ENCODE data around the gene NDST3. TPM values are rescaled to one million over a fixed set of nuclear protein-coding genes. Genes with fewer than 3 reads are reported as not detected.

The NDST3 gene
- total and polyA plus RNA-seq, 5 donors from 2014 or later = not detected

DNA sequence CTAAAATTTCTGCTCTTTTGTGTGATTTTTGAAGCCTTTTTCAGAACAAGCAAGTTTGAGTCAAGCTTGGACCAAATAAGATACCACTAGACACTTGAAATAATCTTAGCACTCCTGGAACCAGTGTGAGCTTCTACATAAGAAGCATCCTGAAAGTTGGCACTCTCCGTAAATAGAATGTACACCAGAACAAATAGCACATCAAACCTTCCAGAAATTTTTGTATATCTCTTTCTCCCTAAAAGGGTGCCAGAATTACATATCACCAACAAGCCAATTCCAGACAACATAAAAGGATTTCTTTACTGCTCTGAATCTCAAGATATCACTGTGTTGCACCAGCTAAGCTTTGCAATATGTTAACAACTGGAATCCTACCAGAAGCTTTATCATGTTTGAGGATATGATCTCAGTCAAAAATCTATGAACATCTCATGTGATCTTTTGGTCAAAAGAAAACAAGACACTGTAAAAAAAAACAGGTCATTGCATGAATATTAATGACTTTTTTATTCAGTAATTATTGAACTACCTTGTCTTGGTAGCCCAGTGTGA, 201.4 kb downstream of the NDST3 start:
- no peaks in the 10 kb centered on the region for H3K4me1 Mint-ChIP-seq
- peaks cover 12% of the 10 kb centered on the region for H3K27me3 Mint-ChIP-seq
- no peaks in the 10 kb centered on the region for H3K36me3 ChIP-seq (ENCODE audit: control insufficient read depth, insufficient read depth, low read length)
- H3K36me3 Mint-ChIP-seq = no peaks in the 10 kb centered on the region
- H3K4me3 Mint-ChIP-seq = no peak overlapping the region
- no peak for DNase-seq
- H3K27ac ChIP-seq (ENCODE audit: insufficient read depth, low read length, poor library complexity, severe bottlenecking) = no peak overlapping the region
- H3K4me3 ChIP-seq (ENCODE audit: low read depth, low read length) = no peak overlapping the region
- ATAC-seq (ENCODE audit: low read depth in 2 of 2) = no peak
- H3K9me3 Mint-ChIP-seq = no peaks in the 10 kb centered on the region
- H3K27me3 ChIP-seq (ENCODE audit: control insufficient read depth, insufficient read depth, low read length) = no peaks in the 10 kb centered on the region
- H3K9me3 ChIP-seq (ENCODE audit: control insufficient read depth in 2 of 2, low read length in 2 of 2) = no peaks in the 10 kb centered on the region
- H3K27ac Mint-ChIP-seq = no peak overlapping the region
- no peaks in the 10 kb centered on the region for H3K4me1 ChIP-seq (ENCODE audit: control insufficient read depth, insufficient read depth, low read length, poor library complexity, severe bottlenecking)

DNA sequence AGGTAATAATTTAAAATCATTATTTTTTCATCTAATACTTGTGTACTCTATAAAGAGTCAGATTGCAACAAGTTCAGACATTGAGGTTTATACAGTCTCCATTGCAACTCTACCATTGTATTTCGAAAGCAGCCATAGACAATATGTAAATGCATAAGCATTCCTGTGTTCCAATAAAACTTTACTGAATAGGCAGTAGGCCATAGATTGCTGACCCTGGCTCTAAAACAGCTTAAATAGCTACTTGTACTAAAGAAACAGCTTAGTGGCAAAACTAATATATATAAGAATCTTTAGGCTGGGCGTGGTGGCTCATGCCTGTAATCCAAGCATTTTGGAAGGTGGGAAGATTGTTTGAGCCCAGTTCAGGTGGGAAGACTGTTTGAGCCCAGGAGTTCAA, 203.2 kb downstream of the NDST3 start:
- no peak overlapping the region for H3K4me3 ChIP-seq (ENCODE audit: low read depth, low read length)
- Mint-ChIP-seq H3K9me3 (no peaks in the 10 kb centered on the region), H3K36me3 (no peaks in the 10 kb centered on the region), H3K27ac (no peak overlapping the region), H3K27me3 (peaks cover 12% of the 10 kb centered on the region), H3K4me3 (no peak overlapping the region), H3K4me1 (no peaks in the 10 kb centered on the region)
- H3K9me3 ChIP-seq (ENCODE audit: control insufficient read depth in 2 of 2, low read length in 2 of 2) = no peaks in the 10 kb centered on the region
- ATAC-seq (ENCODE audit: low read depth in 2 of 2) (no peak), DNase-seq (no peak)
- no peaks in the 10 kb centered on the region for H3K27me3 ChIP-seq (ENCODE audit: control insufficient read depth, insufficient read depth, low read length)
- H3K4me1 ChIP-seq (ENCODE audit: control insufficient read depth, insufficient read depth, low read length, poor library complexity, severe bottlenecking) = no peaks in the 10 kb centered on the region
- no peaks in the 10 kb centered on the region for H3K36me3 ChIP-seq (ENCODE audit: control insufficient read depth, insufficient read depth, low read length)
- no peak overlapping the region for H3K27ac ChIP-seq (ENCODE audit: insufficient read depth, low read length, poor library complexity, severe bottlenecking)

DNA sequence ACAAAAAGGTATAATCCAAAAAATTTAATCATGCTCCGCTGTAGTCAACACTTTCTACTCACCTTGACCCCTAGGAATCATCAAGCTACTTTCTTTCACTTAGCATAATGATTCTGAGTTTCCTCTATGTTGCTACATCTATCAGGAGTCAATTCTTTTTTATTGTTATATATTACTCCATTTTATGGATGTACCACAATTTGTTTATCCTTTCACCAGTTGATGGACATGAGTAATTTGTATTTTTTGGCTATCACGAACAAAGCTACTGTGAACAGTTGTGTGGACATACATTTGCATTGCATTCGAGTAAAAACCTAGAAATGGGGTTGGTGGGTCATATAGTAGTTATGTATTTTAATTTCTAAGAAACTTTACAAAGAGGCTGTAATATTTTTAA, 215.6 kb downstream of the NDST3 start:
- ATAC-seq (ENCODE audit: low read depth in 2 of 2) = no peak
- peaks cover 0 to 4% (median 0%) of the 10 kb centered on the region in 7 donors for H3K9me3 Mint-ChIP-seq

DNA sequence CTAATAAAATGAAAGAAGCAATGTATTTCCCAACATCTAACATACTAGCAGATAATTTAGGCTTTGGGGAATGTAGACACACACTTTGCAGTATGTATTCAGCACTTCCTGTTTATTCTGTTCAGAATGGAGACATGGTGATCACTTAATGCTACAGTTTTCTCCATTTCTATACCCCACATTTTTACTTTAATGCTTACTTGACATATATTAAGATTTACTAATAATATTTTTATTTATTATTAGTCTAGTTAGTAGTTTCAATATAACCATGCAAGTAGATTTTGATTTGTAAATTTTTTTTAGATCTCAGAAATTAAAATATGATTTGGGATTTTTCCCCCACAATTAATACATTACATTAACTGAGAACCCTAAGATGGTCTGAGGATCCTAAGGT, 220.1 kb downstream of the NDST3 start:
- no peaks in the 10 kb centered on the region for H3K4me1 Mint-ChIP-seq
- Histone ChIP-seq H3K27ac (ENCODE audit: insufficient read depth, low read length, poor library complexity, severe bottlenecking) (no peak overlapping the region), H3K4me1 (ENCODE audit: control insufficient read depth, insufficient read depth, low read length, poor library complexity, severe bottlenecking) (no peaks in the 10 kb centered on the region), H3K9me3 (ENCODE audit: control insufficient read depth in 2 of 2, low read length in 2 of 2) (no peaks in the 10 kb centered on the region), H3K4me3 (ENCODE audit: low read depth, low read length) (no peak overlapping the region), H3K36me3 (ENCODE audit: control insufficient read depth, insufficient read depth, low read length) (no peaks in the 10 kb centered on the region), H3K27me3 (ENCODE audit: control insufficient read depth, insufficient read depth, low read length) (peaks cover 2% of the 10 kb centered on the region)
- H3K27ac Mint-ChIP-seq = no peak overlapping the region
- H3K9me3 Mint-ChIP-seq = peaks cover 0 to 4% (median 0%) of the 10 kb centered on the region in 7 donors
- no peak overlapping the region for H3K4me3 Mint-ChIP-seq
- ATAC-seq (ENCODE audit: low read depth in 2 of 2) (no peak), DNase-seq (no peak)
- H3K36me3 Mint-ChIP-seq = no peaks in the 10 kb centered on the region
- peaks cover 6% of the 10 kb centered on the region for H3K27me3 Mint-ChIP-seq

More for the DNA sequence above, 215.6 kb downstream of the NDST3 start:
- Mint-ChIP-seq H3K27me3 (no peaks in the 10 kb centered on the region), H3K4me1 (peaks cover 0 to 3% (median under 1%) of the 10 kb centered on the region in 4 donors), H3K27ac (no peak overlapping the region), H3K4me3 (no peak overlapping the region), H3K36me3 (no peaks in the 10 kb centered on the region)
- no peak for DNase-seq
- H3K9me3 ChIP-seq (ENCODE audit: control insufficient read depth in 2 of 2, low read length in 2 of 2) = no peaks in the 10 kb centered on the region
- no peak overlapping the region for H3K27ac ChIP-seq (ENCODE audit: insufficient read depth, low read length, poor library complexity, severe bottlenecking)
- H3K4me3 ChIP-seq (ENCODE audit: low read depth, low read length) = no peak overlapping the region
- no peaks in the 10 kb centered on the region for H3K4me1 ChIP-seq (ENCODE audit: control insufficient read depth, insufficient read depth, low read length, poor library complexity, severe bottlenecking)
- H3K27me3 ChIP-seq (ENCODE audit: control insufficient read depth, insufficient read depth, low read length) = no peaks in the 10 kb centered on the region
- no peaks in the 10 kb centered on the region for H3K36me3 ChIP-seq (ENCODE audit: control insufficient read depth, insufficient read depth, low read length)

DNA sequence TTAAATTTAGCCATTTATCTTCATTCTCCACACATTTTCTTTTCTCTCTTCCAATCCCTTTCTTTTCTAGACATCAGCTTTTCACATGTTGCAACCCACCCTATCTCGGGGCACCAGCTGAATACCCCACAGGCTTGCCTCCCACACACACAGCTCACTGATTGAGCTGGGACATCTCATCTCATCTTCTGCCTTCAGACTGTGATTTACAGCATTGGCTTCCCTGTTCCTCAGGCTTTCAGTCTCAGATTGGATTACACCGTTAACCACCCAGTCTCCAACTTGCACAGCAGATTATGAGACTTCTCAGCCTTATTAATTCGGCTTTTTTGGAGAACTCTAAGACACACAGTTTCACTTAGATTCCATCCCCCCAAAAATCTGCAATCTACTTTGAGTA, 224.8 kb downstream of the NDST3 start:
- Mint-ChIP-seq H3K27ac (no peak overlapping the region), H3K27me3 (peaks cover 20% of the 10 kb centered on the region), H3K9me3 (no peaks in the 10 kb centered on the region), H3K36me3 (no peaks in the 10 kb centered on the region), H3K4me1 (no peaks in the 10 kb centered on the region), H3K4me3 (no peak overlapping the region)
- Histone ChIP-seq H3K4me1 (ENCODE audit: control insufficient read depth, insufficient read depth, low read length, poor library complexity, severe bottlenecking) (no peaks in the 10 kb centered on the region), H3K27ac (ENCODE audit: insufficient read depth, low read length, poor library complexity, severe bottlenecking) (no peak overlapping the region), H3K27me3 (ENCODE audit: control insufficient read depth, insufficient read depth, low read length) (peaks cover 7% of the 10 kb centered on the region), H3K36me3 (ENCODE audit: control insufficient read depth, insufficient read depth, low read length) (no peaks in the 10 kb centered on the region), H3K4me3 (ENCODE audit: low read depth, low read length) (no peak overlapping the region), H3K9me3 (ENCODE audit: control insufficient read depth in 2 of 2, low read length in 2 of 2) (no peaks in the 10 kb centered on the region)
- ATAC-seq (ENCODE audit: low read depth in 2 of 2) = no peak
- DNase-seq = no peak

DNA sequence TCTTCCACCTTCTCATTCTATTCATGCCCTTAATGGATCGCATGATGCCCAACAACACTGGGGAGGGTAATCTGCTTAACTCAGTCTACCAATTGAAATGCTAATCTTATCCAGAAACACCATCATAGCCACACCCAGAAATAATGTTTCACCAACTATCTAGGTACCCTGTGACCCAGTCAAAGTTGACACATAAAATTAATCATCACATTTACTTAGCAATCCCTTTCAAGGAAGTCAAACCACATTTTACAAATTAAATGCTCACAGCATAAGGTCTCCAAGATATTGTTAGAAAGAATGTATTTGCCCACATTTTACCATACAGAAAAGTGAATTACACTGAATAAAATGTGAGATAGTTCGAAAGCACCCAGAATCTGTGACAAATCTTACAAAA, 226.0 kb downstream of the NDST3 start:
- peaks cover 0 to 3% (median 0%) of the 10 kb centered on the region in 4 donors for H3K4me1 Mint-ChIP-seq
- H3K36me3 Mint-ChIP-seq = no peaks in the 10 kb centered on the region
- Histone ChIP-seq H3K9me3 (ENCODE audit: control insufficient read depth in 2 of 2, low read length in 2 of 2) (no peaks in the 10 kb centered on the region), H3K4me3 (ENCODE audit: low read depth, low read length) (no peak overlapping the region), H3K27me3 (ENCODE audit: control insufficient read depth, insufficient read depth, low read length) (peaks cover 8% of the 10 kb centered on the region), H3K4me1 (ENCODE audit: control insufficient read depth, insufficient read depth, low read length, poor library complexity, severe bottlenecking) (no peaks in the 10 kb centered on the region), H3K27ac (ENCODE audit: insufficient read depth, low read length, poor library complexity, severe bottlenecking) (no peak overlapping the region), H3K36me3 (ENCODE audit: control insufficient read depth, insufficient read depth, low read length) (no peaks in the 10 kb centered on the region)
- H3K9me3 Mint-ChIP-seq = no peaks in the 10 kb centered on the region
- no peak for ATAC-seq (ENCODE audit: low read depth in 2 of 2)
- no peak for DNase-seq
- peaks cover 28% of the 10 kb centered on the region for H3K27me3 Mint-ChIP-seq
- H3K27ac Mint-ChIP-seq = no peak overlapping the region
- no peak overlapping the region for H3K4me3 Mint-ChIP-seq

DNA sequence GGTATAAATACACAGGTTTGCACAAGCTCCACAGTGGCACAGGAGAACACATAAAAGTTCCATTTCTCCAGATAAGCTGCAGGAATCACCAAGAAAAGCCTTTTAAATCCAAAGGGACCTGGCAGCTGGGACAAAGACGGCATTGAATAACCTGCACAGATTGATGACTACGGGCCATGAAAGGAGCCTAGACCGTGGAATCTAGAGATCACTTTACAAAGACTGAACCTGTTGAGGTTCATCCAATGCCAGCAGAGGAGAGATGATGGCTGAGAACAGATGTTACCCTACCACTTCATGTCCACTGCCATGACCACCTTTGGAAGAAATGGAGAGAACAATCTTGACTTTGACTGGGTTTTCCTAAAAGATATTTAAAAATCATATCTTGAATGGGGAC, 229.8 kb downstream of the NDST3 start:
- H3K36me3 ChIP-seq (ENCODE audit: control insufficient read depth, insufficient read depth, low read length) = no peaks in the 10 kb centered on the region
- Mint-ChIP-seq H3K36me3 (no peaks in the 10 kb centered on the region), H3K4me3 (peak overlapping the region in 3 of 4 donors; percentile 5 to 49 (median 33)), H3K9me3 (peaks cover 0 to 2% (median 0%) of the 10 kb centered on the region in 7 donors), H3K4me1 (peaks cover 0 to 5% (median 2%) of the 10 kb centered on the region in 4 donors), H3K27ac (no peak overlapping the region), H3K27me3 (peaks cover 34% of the 10 kb centered on the region)
- no peak overlapping the region for H3K4me3 ChIP-seq (ENCODE audit: low read depth, low read length)
- H3K27ac ChIP-seq (ENCODE audit: insufficient read depth, low read length, poor library complexity, severe bottlenecking) = no peak overlapping the region
- H3K9me3 ChIP-seq (ENCODE audit: control insufficient read depth in 2 of 2, low read length in 2 of 2) = no peaks in the 10 kb centered on the region
- DNase-seq (no peak), ATAC-seq (ENCODE audit: low read depth in 2 of 2) (no peak)
- no peaks in the 10 kb centered on the region for H3K4me1 ChIP-seq (ENCODE audit: control insufficient read depth, insufficient read depth, low read length, poor library complexity, severe bottlenecking)
- H3K27me3 ChIP-seq (ENCODE audit: control insufficient read depth, insufficient read depth, low read length) = peaks cover 8% of the 10 kb centered on the region

Measured in CD4-positive, CD25-positive, alpha-beta regulatory T cell (primary cell).